PC-3 (cell line): ENCODE data around the gene ATP8A2. TPM values are rescaled to one million over a fixed set of nuclear protein-coding genes. Genes with fewer than 3 reads are reported as not detected.

ENCODE experiments used
- ATAC-seq: fragments of 200-7000 bp; cut with Tn5 transposase; 2 replicates; pipeline ENCODE4 v1.9.1; 2020; ENCODE audit warnings: mild to moderate bottlenecking, moderate library complexity
- BruUV-seq: library from RNA; stranded (reverse); fragments of 400-500 nt; replicated peaks from 2 replicates; lab custom pipeline; 2021; lab: Mats Ljungman, UMichigan
- CTCF ChIA-PET: fragments of 300-600 bp; sonication (Branson Sonifier 250); formaldehyde crosslinking; loops from one replicate; lab custom pipeline; 2022; ENCODE audit warnings: antibody characterized with exemption; lab: Charles Lee
- POLR2A ChIA-PET: fragments of 300-600 bp; sonication (Branson Sonifier 250); formaldehyde crosslinking; loops from one replicate; lab custom pipeline; 2022; ENCODE audit warnings: antibody characterized with exemption; ENCODE audit not compliant: unreplicated experiment; lab: Charles Lee
- DNase-seq: peaks from one replicate; pipeline ENCODE4 v3.0.0-alpha.2; 2015
- H2AFZ ChIP-seq: fragments of 300-600 bp; sonication (generic); 2 replicates; pipeline ENCODE4 v1.6.0; 2016; ENCODE audit warnings: antibody characterized with exemption, low read length
- H3F3A ChIP-seq: fragments of 300-600 bp; sonication (generic); one replicate; pipeline ENCODE4 v1.6.0; 2017; ENCODE audit warnings: antibody characterized with exemption, low read length, control low read depth, mild to moderate bottlenecking; ENCODE audit not compliant: unreplicated experiment
- H3K27ac ChIP-seq: fragments of 300-600 bp; sonication (generic); 2 replicates; pipeline ENCODE4 v1.5.1; 2016; ENCODE audit warnings: mild to moderate bottlenecking, low read length
- H3K27me3 ChIP-seq: fragments of 300-600 bp; sonication (generic); 2 replicates; pipeline ENCODE4 v1.6.1; 2016; ENCODE audit warnings: low read length, mixed read lengths
- H3K36me3 ChIP-seq: fragments of 300-600 bp; sonication (generic); 2 replicates; pipeline ENCODE4 v1.6.1; 2016; ENCODE audit warnings: low read depth, mixed run types, low read length, mixed read lengths
- H3K4me1 ChIP-seq: fragments of 300-600 bp; sonication (generic); 2 replicates; pipeline ENCODE4 v1.5.1; 2016; ENCODE audit warnings: low read length; ENCODE audit not compliant: insufficient read depth
- H3K4me2 ChIP-seq: fragments of 300-600 bp; sonication (generic); 2 replicates; pipeline ENCODE4 v1.6.0; 2016; ENCODE audit warnings: low read length
- H3K4me3 ChIP-seq: fragments of 300-600 bp; sonication (generic); 2 replicates; pipeline ENCODE4 v1.5.1; 2016; ENCODE audit warnings: mild to moderate bottlenecking, low read length, mixed read lengths
- H3K79me2 ChIP-seq: fragments of 300-600 bp; sonication (generic); 2 replicates; pipeline ENCODE4 v1.6.1; 2017; ENCODE audit warnings: low read length, mixed read lengths
- H3K9ac ChIP-seq: fragments of 300-600 bp; sonication (generic); 2 replicates; pipeline ENCODE4 v1.6.0; 2016; ENCODE audit warnings: mild to moderate bottlenecking, low read length
- H3K9me2 ChIP-seq: fragments of 300-600 bp; sonication (generic); replicated peaks from 2 replicates; pipeline ENCODE4 v1.6.1; 2016; ENCODE audit warnings: mixed run types, low read length, mixed read lengths
- H3K9me3 ChIP-seq: fragments of 300-600 bp; sonication (generic); 2 replicates; pipeline ENCODE4 v1.6.1; 2016; ENCODE audit warnings: low read length, mixed read lengths
- H4K20me1 ChIP-seq: fragments of 300-600 bp; sonication (generic); 2 replicates; pipeline ENCODE4 v1.6.1; 2016; ENCODE audit warnings: low read length, mixed read lengths
- CTCF ChIP-seq: fragments of 300-600 bp; sonication (generic); conservative IDR thresholded peaks from 2 replicates; pipeline ENCODE4 v1.5.1; 2017; ENCODE audit warnings: antibody characterized with exemption, low read depth, mild to moderate bottlenecking, low read length
- EZH2 ChIP-seq: fragments of 300-600 bp; sonication (generic); IDR thresholded peaks from one replicate; pipeline ENCODE4 v1.6.1; 2017; ENCODE audit warnings: antibody characterized with exemption, mild to moderate bottlenecking, low read length; ENCODE audit not compliant: unreplicated experiment
- EZH2phosphoT487 ChIP-seq: fragments of 300-600 bp; sonication (generic); IDR thresholded peaks from 2 replicates; pipeline ENCODE4 v1.6.1; 2018; ENCODE audit warnings: mild to moderate bottlenecking, antibody characterized with exemption, low read length, borderline replicate concordance
- intact Hi-C: fragments of 100-400 bp; cut with micrococcal nuclease; formaldehyde crosslinking; loops from 2 replicates; pipeline ENCODE4 v1.9.0; 2023
- total RNA-seq: library from RNA; depleted of rRNA; stranded (reverse); fragments of >200 nt; gene quantifications from 2 replicates; pipeline ENCODE4 v1.2.3, GENCODE V29; 2014

Gene ATP8A2
- total RNA-seq, 1 experiment from 2014 or later, result 0.04 TPM

- H3K4me2 ChIP-seq, result no peak overlapping the region
- no TSS peak for BruUV-seq
- intact Hi-C loops, result loop anchor here (1.0 to 10.0 kb wide), 5 partner anchors 250 to 539 kb away; no protein-coding TSS in a partner anchor
- H3K9ac ChIP-seq, result no peak overlapping the region
- no peaks in the 10 kb centered on the region for H3F3A ChIP-seq
- H3K79me2 ChIP-seq, result no peaks in the 10 kb centered on the region
- peaks cover 2% of the 10 kb centered on the region; the same call in 1 of the 2 replicates for H3K36me3 ChIP-seq
- ATAC-seq (peak; percentile 97), DNase-seq (peak; percentile 88)
- no peaks in the 10 kb centered on the region for H3K4me1 ChIP-seq
- POLR2A ChIA-PET, result interaction anchor here (0.6 kb wide), 1 partner anchor 495 kb away, joined by 4 read pairs; no protein-coding TSS in a partner anchor
- no peak overlapping the region for H3K4me3 ChIP-seq
- no peaks in the 10 kb centered on the region for H3K9me3 ChIP-seq
- H4K20me1 ChIP-seq, result no peaks in the 10 kb centered on the region
- peak; percentile 88 for TF ChIP-seq CTCF
- TF ChIP-seq EZH2, result no peak
- H3K27me3 ChIP-seq, result peaks cover 64% of the 10 kb centered on the region
- CTCF ChIA-PET, result interaction anchor here (1.0 to 1.3 kb wide), 2 partner anchors 475 to 487 kb away, joined by 3 to 9 read pairs; no protein-coding TSS in a partner anchor
- no peak overlapping the region for H3K27ac ChIP-seq
- H3K9me2 ChIP-seq, result no peaks in the 10 kb centered on the region
- H2AFZ ChIP-seq, result no peak overlapping the region
Measured at GRCh38 chr13:25574437-25575411, 202.9 kb downstream of the ATP8A2 start.

GRCh38 chr13:25575562-25575961, 203.8 kb downstream of the ATP8A2 start:
- Histone ChIP-seq H3K27ac (no peak overlapping the region), H3K4me3 (no peak overlapping the region), H3K36me3 (peaks cover 2% of the 10 kb centered on the region; the same call in 1 of the 2 replicates), H4K20me1 (no peaks in the 10 kb centered on the region), H3K9ac (no peak overlapping the region), H2AFZ (no peak overlapping the region), H3K27me3 (peaks cover 63% of the 10 kb centered on the region), H3K4me1 (no peaks in the 10 kb centered on the region), H3F3A (no peaks in the 10 kb centered on the region), H3K9me2 (no peaks in the 10 kb centered on the region), H3K79me2 (no peaks in the 10 kb centered on the region), H3K9me3 (no peaks in the 10 kb centered on the region), H3K4me2 (no peak overlapping the region)
- ChIA-PET POLR2A (no interaction called here), CTCF (no interaction called here)
- DNase-seq (peak; percentile 19), ATAC-seq (no peak; the same call in 1 of the 2 replicates)
- intact Hi-C loops, result loop anchor here (10.0 kb wide), 2 partner anchors 249 to 409 kb away; no protein-coding TSS in a partner anchor
- TF ChIP-seq EZH2phosphoT487 (no peak), CTCF (no peak), EZH2 (no peak)
- no TSS peak for BruUV-seq
